Neural progenitor cell (in vitro differentiated cells): Measurements from ENCODE around the gene PMPCA.

ENCODE experiments used
- CTCF ChIP-seq: fragments of 200-600 bp; sonication (generic); IDR thresholded peaks from 2 replicates; pipeline ENCODE4 v1.5.1; 2017; ENCODE audit warnings: antibody characterized with exemption, mild to moderate bottlenecking
- EZH2phosphoT487 ChIP-seq: fragments of 200-600 bp; sonication (generic); IDR thresholded peaks from 2 replicates; pipeline ENCODE4 v1.6.1; 2017; ENCODE audit warnings: antibody characterized with exemption

- no peak for TF ChIP-seq CTCF
- no peak for TF ChIP-seq EZH2phosphoT487
These were observed 27.5 kb downstream of the PMPCA start for GRCh38 chr9:136437839-136438547.
